HG03280 (cell line): ENCODE measurements around the gene SSRP1.

Experiments used
- ATAC-seq: cut with Tn5 transposase; IDR thresholded peaks from one replicate; pipeline ENCODE4 v1.9.1; 2021; ENCODE audit warnings: mild to moderate bottlenecking, moderate library complexity; ENCODE audit not compliant: unreplicated experiment

The SSRP1 gene

DNA sequence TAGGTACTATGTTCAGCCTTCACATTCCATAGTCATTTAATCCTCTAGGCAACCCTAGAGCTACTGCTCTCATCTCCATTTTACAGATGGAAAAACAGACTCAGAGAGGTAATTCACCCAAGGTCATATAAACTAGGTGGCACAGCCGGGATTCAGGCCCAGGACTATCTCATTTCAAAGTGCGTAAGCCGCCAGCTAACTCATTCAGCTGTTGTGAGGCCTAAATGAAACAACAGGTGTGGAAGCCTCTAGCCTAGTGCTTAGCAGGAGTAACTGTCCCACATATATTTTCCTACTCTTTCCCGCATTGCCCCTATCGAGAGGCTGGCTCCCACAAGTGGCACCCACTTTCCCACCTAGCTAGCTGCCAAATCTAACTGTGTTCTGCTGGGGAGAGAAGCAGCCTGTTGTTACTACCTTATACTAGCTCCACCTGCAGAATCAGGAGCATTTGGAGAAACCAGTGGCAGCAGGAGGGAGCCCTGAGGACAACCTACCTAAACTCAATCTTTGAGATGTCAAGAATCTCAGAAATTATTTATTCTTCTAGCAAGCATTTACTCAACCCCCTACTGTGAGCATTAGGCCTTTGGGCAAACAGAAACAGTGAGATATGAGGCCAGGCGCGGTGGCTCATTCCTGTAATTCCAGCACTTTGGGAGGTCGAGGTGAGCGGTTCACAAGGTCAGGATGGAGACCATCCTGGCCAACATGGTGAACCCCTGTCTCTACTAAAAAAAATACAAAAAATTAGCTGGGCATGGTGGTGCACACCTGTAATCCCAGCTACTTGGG lies 24.4 kb upstream of the SSRP1 start:
- no peak for ATAC-seq

DNA sequence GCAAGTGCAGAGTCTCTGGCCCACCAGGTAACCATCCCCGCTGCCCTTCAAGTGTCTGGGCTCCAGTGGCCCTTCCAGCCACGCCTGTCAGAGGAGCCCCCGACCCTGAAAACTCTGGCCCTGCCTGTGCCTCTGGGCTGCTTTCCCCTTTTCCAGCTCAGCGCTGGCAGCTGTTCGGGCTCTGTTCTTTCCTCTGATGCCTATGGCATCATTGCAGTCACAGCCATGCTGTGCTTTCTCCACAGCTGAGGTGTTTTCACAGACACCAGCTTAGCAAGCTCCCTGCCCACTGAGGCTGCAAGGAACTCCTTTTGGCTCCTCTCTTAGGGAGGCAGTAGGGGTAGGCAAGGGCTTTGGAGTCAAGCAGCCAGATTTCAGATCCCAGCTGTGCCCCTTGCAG lies 23.7 kb upstream of the SSRP1 start:
- no peak for ATAC-seq

- no peak for ATAC-seq
Measured at GRCh38 chr11:57358991-57359390, 23.3 kb upstream of the SSRP1 start.

DNA sequence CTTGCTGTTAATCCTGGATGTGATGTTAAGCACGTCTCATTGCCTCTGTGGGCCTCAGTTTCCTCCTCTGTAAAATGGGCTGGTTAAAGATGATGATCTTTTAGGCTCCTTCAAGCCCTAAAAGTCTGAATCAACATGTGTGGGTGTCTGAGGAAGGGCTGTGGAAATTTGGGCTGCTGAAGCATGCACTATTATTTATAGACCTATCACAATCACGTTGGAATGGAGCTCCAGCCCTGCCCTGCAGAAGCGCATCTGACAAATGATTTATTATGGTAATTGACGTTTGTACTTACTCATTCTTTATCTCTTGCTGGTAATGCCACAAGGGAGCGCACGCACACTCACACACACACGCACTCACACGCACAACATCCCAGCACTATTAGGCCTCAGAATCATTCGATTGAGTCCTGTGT lies 22.9 kb upstream of the SSRP1 start:
- no peak for ATAC-seq

DNA sequence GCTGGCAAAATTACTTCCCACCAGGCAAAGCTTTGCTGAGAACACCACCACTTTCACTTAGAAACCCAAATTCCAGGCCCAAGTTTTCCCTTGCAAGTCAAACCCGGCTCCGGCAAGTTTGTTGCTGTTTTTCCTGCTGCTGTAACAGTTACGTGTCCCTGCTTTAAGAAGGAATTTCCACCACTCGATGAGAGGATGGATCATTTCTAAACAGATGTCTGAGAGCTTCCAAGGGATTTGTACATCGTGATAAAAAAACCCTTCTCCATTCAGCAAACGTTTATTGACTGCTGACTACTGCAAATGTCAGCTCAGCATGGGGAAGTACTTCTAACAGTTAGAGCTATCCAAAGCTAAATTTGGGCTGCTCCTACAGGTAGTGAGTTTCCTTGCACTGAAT lies 22.2 kb upstream of the SSRP1 start:
- ATAC-seq = no peak

- ATAC-seq = no peak
Measured at GRCh38 chr11:57357310-57357709, 21.6 kb upstream of the SSRP1 start.

- no peak for ATAC-seq
Measured at GRCh38 chr11:57356268-57356667, 20.6 kb upstream of the SSRP1 start.

GRCh38 chr11:57354699-57355098 lies 19.0 kb upstream of the SSRP1 start:
- ATAC-seq = no peak

DNA sequence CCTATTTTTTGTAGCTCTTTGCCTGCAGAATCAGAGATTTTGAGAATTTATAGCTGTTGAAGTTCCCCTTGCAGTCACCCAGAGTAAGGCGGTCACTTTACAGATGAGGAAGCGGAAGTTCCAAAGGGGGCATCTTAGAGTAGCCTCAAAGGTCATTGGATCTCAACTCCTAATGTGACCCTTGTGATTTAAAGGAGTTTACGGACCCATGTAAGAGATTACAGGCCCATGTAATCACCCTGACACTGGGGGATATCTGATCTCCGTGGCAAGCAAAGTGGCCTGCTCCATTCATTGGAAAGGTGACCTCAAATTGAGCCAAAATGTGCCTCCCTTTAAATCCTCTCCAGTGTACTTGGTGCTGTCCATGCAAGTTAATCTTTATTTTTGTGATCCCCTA lies 18.2 kb upstream of the SSRP1 start:
- no peak for ATAC-seq

DNA sequence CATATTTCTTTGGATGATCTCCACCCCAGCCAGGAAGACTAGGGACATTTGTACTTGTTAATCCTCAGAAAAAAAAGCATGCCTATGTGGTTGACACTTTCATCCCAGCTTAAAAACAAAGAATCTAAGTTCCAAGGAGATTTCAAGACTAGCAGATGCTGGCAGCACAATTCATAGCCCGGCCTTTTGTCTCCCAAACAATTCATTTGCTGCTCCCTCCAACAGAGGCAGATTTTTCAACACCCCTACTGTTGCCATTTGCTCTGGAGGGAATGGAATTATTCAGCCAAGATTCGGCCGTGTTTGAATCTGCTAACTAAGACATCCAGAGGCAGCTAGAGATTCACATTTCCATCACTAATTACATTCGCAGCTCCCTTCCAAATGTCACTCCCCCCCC lies 17.8 kb upstream of the SSRP1 start:
- no peak for ATAC-seq

DNA sequence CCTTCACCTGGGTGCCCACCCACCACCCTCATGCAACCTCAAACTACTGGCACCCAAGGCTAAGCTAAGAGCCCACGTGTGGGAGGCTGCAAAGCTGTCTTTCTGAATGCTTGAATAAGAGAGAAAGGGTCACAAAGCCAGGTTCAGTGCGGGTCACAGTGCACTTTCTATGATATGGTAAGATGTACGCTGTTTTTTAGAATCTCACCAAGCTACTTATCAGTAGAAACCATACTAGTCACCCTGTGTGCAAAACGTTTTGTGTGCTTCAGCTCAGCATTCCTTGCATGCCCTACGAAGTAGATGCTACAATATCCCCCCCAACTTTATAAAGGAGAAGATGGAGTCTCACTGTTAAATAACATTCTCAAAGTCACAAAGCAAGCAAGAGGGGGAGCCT lies 17.3 kb upstream of the SSRP1 start:
- ATAC-seq = no peak

DNA sequence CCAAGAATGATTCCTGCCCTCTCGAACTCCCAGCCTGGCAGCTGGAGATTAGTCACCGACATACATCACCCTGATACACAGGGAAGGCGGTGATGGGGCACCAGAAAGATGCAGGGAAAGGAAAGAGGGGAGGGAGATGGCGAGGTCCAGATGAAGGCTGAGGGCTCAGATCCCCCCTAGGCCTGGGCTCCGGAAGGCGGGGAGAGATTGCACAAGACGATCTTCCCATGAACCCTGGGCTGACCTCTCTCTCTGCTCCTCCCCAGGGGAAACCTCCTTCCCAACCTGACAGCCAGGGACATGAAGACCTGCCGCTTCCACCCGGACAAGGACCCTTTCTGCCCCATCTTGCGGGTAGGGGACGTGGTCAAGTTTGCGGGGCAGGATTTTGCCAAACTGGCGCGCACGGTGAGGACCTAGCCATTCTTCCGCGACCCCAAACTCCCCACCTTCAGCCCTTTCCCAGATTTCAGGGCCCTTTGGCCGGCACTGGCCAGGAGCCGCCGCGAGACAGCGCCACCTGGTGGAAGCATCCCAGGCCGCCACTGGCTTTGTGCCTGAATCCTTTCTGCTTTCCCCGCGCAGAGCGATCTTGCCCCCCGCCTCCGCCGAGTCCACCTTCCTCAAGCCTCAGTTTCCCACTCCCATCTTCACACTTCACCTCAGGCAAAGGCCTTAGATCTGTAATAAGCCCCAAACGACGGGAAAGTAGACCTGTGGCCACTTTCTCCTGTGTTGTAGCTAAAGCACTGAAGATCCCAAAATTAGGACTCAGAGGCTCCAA lies 14.0 kb upstream of the SSRP1 start:
- no peak for ATAC-seq

DNA sequence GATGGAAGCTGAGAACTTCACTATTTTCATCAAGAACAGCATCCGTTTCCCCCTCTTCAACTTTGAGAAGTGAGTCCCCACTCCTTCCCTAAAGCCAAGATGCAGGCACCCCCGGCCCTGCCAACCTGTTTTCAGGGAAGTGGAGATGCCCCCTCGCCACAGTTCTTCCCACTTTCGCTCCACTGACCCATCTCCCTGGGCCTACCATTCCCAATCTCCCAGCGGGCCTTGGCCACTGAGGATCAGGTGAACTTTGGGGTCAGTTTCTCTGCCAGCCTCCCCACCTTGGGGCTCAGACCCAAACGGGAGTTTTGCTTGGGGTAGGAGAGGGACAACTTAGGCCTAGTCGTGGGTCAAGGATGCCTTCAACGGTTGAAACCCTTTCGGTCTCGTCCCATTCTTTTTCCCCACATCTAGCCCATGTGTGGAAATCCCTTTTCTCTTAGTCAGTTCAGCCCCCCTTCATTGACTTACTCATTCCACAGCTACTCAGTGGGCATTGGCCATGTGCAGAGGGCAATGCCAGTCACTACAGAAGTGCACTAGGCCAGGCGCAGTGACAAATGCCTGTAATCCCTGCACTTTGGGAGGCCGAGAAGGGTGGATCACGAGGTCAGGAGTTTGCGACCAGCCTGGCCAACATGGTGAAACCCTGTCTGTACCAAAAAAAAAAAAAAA lies 13.1 kb upstream of the SSRP1 start:
- no peak for ATAC-seq

GRCh38 chr11:57348052-57348451 lies 12.4 kb upstream of the SSRP1 start:
- ATAC-seq = no peak

- ATAC-seq = no peak
Measured at GRCh38 chr11:57347336-57347735, 11.6 kb upstream of the SSRP1 start.

- ATAC-seq = peak; percentile 70
Measured at GRCh38 chr11:57345555-57346211, 10.0 kb upstream of the SSRP1 start.

DNA sequence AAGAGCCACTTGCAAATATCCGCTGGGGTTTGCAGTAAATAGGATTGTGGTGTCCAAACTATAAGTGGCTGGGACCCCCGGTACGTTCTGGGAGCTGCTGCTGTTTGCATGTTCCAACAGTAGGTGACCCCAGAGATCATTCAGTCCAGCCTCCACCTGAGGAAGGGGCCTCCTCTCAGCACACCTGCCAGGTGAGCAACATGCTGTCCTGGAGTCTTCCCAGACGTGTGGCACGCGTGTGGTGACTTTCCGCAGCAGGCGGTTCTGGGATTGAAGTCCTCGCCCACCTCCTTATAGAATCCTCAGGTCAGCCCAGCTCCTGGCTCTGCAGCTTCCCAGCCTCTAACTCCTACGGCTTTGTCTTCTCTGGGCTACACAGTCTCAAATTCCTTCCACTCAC lies 9.1 kb upstream of the SSRP1 start:
- ATAC-seq = no peak

DNA sequence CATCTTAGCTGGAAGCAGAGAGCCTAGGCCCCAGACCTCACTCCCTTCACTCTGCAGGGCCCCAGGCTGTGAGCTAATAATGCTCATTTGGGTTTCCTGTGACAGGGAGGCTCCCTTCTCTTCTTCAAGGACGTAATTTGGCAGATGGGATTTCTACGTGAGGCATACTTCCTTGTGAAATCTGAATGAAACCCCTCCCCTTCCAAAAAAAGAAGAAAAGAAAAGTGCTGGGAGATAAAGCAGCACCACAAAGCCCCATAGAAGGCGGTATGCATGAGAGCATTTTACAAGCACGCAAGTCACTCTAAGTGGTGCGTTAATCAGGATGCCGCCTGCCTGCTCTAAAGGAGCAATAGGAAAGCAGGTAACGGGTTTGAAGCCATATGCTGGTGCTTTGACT lies 8.1 kb upstream of the SSRP1 start:
- ATAC-seq = no peak

DNA sequence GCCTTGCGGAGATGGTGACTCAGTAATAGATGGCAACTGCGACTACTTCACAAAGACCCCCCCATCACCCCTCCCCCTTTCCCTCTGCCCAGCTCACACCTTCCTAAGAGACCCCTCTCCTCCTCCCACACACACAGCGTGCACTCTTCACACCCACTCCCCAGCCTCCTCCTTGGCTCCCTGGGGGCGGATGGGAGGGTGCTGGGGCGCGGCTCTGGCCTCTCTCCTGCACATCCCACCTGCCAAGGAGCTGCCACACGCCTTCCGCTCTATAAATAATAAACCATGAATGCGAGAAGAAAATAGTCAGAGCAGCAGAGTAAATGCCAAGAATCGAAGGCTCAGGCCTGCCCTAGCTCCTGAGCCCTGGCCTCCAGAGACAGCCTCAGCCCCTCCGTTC lies 7.0 kb upstream of the SSRP1 start:
- ATAC-seq = no peak

DNA sequence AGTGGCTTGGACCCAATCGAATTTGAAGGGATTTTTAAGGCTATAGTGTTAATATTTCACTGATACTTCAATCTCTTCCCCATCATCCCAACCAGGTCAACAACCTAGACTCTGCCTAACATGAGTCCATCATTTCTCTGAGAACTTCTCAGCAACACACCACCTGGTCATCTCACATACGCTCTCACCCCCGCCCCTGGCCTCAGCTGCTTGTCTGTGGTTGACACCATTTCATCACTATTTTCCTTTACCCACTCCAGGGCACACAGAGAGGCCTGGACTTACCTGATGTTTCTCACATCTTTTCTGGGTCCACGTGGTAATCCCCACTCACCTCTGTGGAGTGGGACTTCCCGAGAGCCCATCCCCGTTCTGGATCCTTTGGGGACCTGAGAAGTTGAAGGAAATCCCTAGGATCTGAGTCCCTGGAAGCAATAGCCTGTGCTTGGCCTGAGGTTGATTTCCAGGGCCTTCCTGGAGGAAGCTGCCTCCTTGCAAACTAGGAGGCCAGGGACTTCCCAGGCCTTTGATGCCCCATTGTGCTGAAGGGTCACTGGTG lies 5.6 kb upstream of the SSRP1 start:
- no peak for ATAC-seq

GRCh38 chr11:57340039-57340615 lies 4.4 kb upstream of the SSRP1 start:
- no peak for ATAC-seq
